Neural progenitor cell (in vitro differentiated cells): ENCODE measurements around the gene NUDT5. TPM values are rescaled to one million over a fixed set of nuclear protein-coding genes. Genes with fewer than 3 reads are reported as not detected.
"Not testable (repeated sequence)": the region's sequence is repeated elsewhere in the genome, so short reads cannot be mapped to it uniquely, and the experiment has no call there.

Source experiments
- DNase-seq: peaks from one replicate; pipeline ENCODE4 v3.0.0-alpha.2; 2016; ENCODE audit warnings: low spot score
- H2AFZ ChIP-seq: fragments of 200-600 bp; sonication (generic); replicated peaks from 2 replicates; pipeline ENCODE4 v1.6.1; 2016; ENCODE audit warnings: antibody characterized with exemption
- H3F3A ChIP-seq: fragments of 200-600 bp; sonication (generic); 2 replicates; pipeline ENCODE4 v1.6.1; 2016; ENCODE audit warnings: antibody characterized with exemption, low read depth
- H3K27ac ChIP-seq: fragments of 200-600 bp; sonication (generic); 2 replicates; pipeline ENCODE4 v1.5.1; 2016; ENCODE audit warnings: mild to moderate bottlenecking
- H3K27me3 ChIP-seq: fragments of 200-600 bp; sonication (generic); 2 replicates; pipeline ENCODE4 v1.6.1; 2016; ENCODE audit warnings: mild to moderate bottlenecking, moderate library complexity
- H3K36me3 ChIP-seq: fragments of 200-600 bp; sonication (generic); 2 replicates; pipeline ENCODE4 v1.5.1; 2016
- H3K4me1 ChIP-seq: fragments of 200-600 bp; sonication (generic); 2 replicates; pipeline ENCODE4 v1.6.1; 2016; ENCODE audit warnings: mixed run types
- H3K4me2 ChIP-seq: fragments of 200-600 bp; sonication (generic); 2 replicates; pipeline ENCODE4 v1.6.1; 2016
- H3K4me3 ChIP-seq: fragments of 200-600 bp; sonication (generic); 2 replicates; pipeline ENCODE4 v1.5.1; 2016
- H3K79me2 ChIP-seq: fragments of 200-600 bp; sonication (generic); 2 replicates; pipeline ENCODE4 v1.6.1; 2016; ENCODE audit warnings: low read depth
- H3K9ac ChIP-seq: fragments of 200-600 bp; sonication (generic); 2 replicates; pipeline ENCODE4 v1.6.1; 2016
- H3K9me3 ChIP-seq: fragments of 200-600 bp; sonication (generic); 2 replicates; pipeline ENCODE4 v1.5.1; 2016; ENCODE audit warnings: low read depth
- H4K20me1 ChIP-seq: fragments of 200-600 bp; sonication (generic); 2 replicates; pipeline ENCODE4 v1.6.1; 2016; ENCODE audit warnings: low read depth
- H3K27ac Mint-ChIP-seq: 3 replicates; pipeline ENCODE4 v1.8.0; 2021; ENCODE audit warnings: mixed read lengths
- H3K27me3 Mint-ChIP-seq: 2 replicates; pipeline ENCODE4 v1.8.0; 2022; ENCODE audit warnings: low read depth, mild to moderate bottlenecking, inconsistent platforms, moderate library complexity, mixed read lengths; ENCODE audit not compliant: insufficient read depth
- H3K36me3 Mint-ChIP-seq: 3 replicates; pipeline ENCODE4 v1.8.0; 2021; ENCODE audit warnings: mixed read lengths
- H3K4me1 Mint-ChIP-seq: 3 replicates; pipeline ENCODE4 v1.8.0; 2021; ENCODE audit warnings: mixed read lengths
- H3K4me3 Mint-ChIP-seq: 3 replicates; pipeline ENCODE4 v1.8.0; 2021; ENCODE audit warnings: mild to moderate bottlenecking, moderate library complexity, mixed read lengths
- H3K9me3 Mint-ChIP-seq: 3 replicates; pipeline ENCODE4 v1.8.0; 2020; ENCODE audit warnings: mixed read lengths
- EZH2 ChIP-seq: fragments of 200-600 bp; sonication (generic); IDR thresholded peaks from 2 replicates; pipeline ENCODE4 v1.6.1; 2017; ENCODE audit warnings: antibody characterized with exemption, mild to moderate bottlenecking, moderate library complexity
- EZH2phosphoT487 ChIP-seq: fragments of 200-600 bp; sonication (generic); IDR thresholded peaks from 2 replicates; pipeline ENCODE4 v1.6.1; 2017; ENCODE audit warnings: antibody characterized with exemption
- total RNA-seq: library from RNA; depleted of rRNA; stranded (reverse); fragments of >200 nt; gene quantifications from 2 replicates; pipeline ENCODE4 v1.2.3, GENCODE V29; 2015; ENCODE audit warnings: low replicate concordance
- TF ChIP-seq, protein P1 (sequence below): fragments of 200-600 bp; sonication (generic); IDR thresholded peaks from 2 replicates; pipeline ENCODE4 v1.5.1; 2017; ENCODE audit warnings: antibody characterized with exemption, mild to moderate bottlenecking

The NUDT5 gene
- total RNA-seq, 1 donor from 2014 or later: 85.0 TPM

DNA sequence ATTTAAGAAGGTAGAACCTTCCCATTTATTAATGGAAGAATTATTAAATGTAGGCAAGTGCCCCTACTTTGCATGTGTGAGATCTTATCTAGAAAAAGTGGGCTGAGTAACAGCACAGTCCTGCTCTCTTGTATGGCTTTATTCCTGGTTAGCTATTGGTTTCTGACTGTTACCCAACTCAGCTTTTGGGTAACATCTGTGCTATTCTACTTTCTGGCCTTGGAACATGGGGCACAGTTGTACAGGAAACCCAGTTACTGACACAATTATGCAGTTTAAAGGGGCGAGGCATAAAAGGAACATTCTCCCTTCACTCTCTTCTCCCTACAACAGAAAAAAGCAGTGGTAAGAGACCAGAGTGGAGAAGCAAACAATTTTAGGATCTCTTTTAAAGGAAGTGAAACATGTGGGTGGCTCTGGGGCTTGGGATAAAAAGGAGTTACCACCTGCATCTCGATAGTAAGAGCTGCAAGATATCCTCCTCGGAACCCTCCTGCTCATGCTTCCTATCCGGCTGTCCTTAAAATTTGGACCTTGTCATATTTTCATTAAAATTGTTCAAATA is 16.0 kb downstream of the NUDT5 start:
- Histone ChIP-seq H3K36me3 (no peaks in the 10 kb centered on the region), H3F3A (peaks cover 4% of the 10 kb centered on the region), H3K79me2 (no peaks in the 10 kb centered on the region), H3K27me3 (no peaks in the 10 kb centered on the region), H3K4me1 (no peaks in the 10 kb centered on the region), H3K4me2 (no peak overlapping the region), H2AFZ (no peak overlapping the region), H4K20me1 (no peaks in the 10 kb centered on the region), H3K9me3 (no peaks in the 10 kb centered on the region), H3K4me3 (no peak overlapping the region), H3K27ac (no peak overlapping the region), H3K9ac (no peak overlapping the region)
- no peak for DNase-seq
- no peak overlapping the region for H3K27ac Mint-ChIP-seq
- no peaks in the 10 kb centered on the region for H3K9me3 Mint-ChIP-seq
- H3K27me3 Mint-ChIP-seq: peaks cover 2% of the 10 kb centered on the region
- H3K36me3 Mint-ChIP-seq: peaks cover 8% of the 10 kb centered on the region
- TF ChIP-seq EZH2phosphoT487 (no peak), EZH2 (no peak)
- TF ChIP-seq, protein P1, sequence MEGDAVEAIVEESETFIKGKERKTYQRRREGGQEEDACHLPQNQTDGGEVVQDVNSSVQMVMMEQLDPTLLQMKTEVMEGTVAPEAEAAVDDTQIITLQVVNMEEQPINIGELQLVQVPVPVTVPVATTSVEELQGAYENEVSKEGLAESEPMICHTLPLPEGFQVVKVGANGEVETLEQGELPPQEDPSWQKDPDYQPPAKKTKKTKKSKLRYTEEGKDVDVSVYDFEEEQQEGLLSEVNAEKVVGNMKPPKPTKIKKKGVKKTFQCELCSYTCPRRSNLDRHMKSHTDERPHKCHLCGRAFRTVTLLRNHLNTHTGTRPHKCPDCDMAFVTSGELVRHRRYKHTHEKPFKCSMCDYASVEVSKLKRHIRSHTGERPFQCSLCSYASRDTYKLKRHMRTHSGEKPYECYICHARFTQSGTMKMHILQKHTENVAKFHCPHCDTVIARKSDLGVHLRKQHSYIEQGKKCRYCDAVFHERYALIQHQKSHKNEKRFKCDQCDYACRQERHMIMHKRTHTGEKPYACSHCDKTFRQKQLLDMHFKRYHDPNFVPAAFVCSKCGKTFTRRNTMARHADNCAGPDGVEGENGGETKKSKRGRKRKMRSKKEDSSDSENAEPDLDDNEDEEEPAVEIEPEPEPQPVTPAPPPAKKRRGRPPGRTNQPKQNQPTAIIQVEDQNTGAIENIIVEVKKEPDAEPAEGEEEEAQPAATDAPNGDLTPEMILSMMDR: no peak
- no peak overlapping the region for H3K4me3 Mint-ChIP-seq
- H3K4me1 Mint-ChIP-seq: no peaks in the 10 kb centered on the region

DNA sequence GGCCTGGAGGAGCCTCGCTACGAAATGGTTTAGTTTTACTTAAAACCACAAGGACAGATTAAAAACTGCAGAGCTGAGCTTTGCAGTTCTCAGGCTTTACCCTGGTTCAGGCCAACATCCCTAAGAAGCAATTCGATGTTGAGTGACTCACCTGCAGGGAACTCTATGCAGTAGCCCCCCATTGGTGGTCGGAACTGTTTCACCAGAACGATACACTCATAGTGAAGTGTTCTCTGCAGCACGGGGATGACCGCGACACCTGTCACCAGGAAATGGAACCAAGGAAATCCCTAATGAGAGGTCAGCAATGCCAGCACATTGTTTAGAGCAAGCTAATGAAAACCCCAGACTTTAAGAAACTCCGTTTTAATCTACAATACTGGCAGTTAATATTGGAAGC is 18.0 kb downstream of the NUDT5 start:
- H4K20me1 ChIP-seq: no peaks in the 10 kb centered on the region
- H3K9ac ChIP-seq: no peak overlapping the region
- H3K4me2 ChIP-seq: no peak overlapping the region
- Mint-ChIP-seq H3K4me3 (no peak overlapping the region), H3K9me3 (no peaks in the 10 kb centered on the region), H3K36me3 (peaks cover 9% of the 10 kb centered on the region), H3K27ac (no peak overlapping the region), H3K27me3 (peaks cover 2% of the 10 kb centered on the region), H3K4me1 (no peaks in the 10 kb centered on the region)
- H3K27ac ChIP-seq: no peak overlapping the region
- H3F3A ChIP-seq: peaks cover 4% of the 10 kb centered on the region
- DNase-seq: no peak
- no peaks in the 10 kb centered on the region for H3K36me3 ChIP-seq
- H3K9me3 ChIP-seq: no peaks in the 10 kb centered on the region
- no peaks in the 10 kb centered on the region for H3K27me3 ChIP-seq
- no peaks in the 10 kb centered on the region for H3K79me2 ChIP-seq
- H2AFZ ChIP-seq: no peak overlapping the region
- H3K4me3 ChIP-seq: no peak overlapping the region
- no peak for TF ChIP-seq EZH2phosphoT487
- no peak for TF ChIP-seq EZH2
- TF ChIP-seq, protein P1: no peak
- H3K4me1 ChIP-seq: no peaks in the 10 kb centered on the region

DNA sequence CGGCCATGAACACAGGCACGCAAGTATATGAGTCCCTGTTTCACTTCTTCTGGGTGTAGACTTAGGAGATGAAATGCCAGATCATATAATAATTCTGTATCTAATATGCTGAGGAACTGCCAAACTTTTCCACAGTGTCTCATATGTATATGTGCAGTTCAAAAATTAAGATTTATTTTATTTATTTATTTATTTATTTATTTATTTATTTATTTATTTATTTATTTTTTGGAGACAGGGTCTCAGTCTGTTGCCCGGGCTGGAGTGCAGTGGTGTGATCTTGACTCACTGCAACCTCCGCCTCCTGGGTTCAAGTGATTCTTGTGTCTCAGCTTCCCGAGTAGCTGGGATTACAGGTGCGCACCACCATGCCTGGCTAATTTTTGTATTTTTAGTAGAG is 24.2 kb downstream of the NUDT5 start:
- not testable (repeated sequence) for H3F3A ChIP-seq, H3K9me3 ChIP-seq, H3K27ac Mint-ChIP-seq, H3K4me3 ChIP-seq, H3K27ac ChIP-seq, H3K36me3 ChIP-seq, H3K4me3 Mint-ChIP-seq, DNase-seq, H3K4me2 ChIP-seq, H3K79me2 ChIP-seq, H3K27me3 Mint-ChIP-seq, H2AFZ ChIP-seq, H3K27me3 ChIP-seq, H4K20me1 ChIP-seq, H3K9me3 Mint-ChIP-seq, H3K4me1 Mint-ChIP-seq, H3K4me1 ChIP-seq, H3K9ac ChIP-seq
- H3K36me3 Mint-ChIP-seq: peaks cover 26% of the 10 kb centered on the region

DNA sequence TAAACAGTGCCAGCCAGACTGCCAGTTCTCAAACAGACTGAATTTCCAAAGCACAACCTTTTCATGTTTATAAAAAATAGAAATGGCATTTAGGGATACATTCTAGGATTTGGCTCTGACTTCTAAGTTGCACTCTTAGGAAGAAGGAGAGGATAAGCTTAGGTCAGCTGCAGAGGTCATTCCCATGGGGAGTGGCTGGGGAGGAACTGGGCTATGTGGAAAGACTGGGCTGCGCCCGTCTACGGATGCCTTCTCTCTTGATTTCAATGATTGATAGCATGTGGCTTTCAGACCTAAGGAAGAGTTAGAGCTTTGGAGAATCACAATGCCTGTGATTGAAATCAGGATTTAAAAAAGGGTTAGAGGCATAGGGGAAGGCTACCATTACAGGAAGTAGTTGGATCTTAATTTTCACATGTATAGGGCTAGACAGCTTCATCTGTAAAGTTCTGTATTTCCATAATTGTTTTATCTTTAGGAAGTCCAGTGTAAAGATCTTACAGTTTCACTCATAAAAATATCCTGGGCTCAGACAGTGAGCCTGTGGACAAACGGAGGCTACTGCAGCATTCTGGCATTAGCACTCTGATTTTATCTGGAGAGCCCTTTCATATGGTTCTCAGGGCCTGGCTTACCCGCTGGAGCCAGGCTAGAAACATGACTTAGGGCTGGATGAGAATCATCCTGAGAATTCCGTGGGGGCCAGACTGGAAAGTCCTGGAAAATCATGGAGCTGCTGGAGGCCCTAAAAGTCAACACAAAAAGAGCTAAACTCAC is 29.5 kb downstream of the NUDT5 start:
- Histone ChIP-seq H4K20me1 (no peaks in the 10 kb centered on the region), H3K36me3 (no peaks in the 10 kb centered on the region), H3K4me1 (no peaks in the 10 kb centered on the region), H3K27me3 (no peaks in the 10 kb centered on the region), H3K9me3 (no peaks in the 10 kb centered on the region), H3K4me2 (no peak overlapping the region), H3F3A (peaks cover 3% of the 10 kb centered on the region), H3K27ac (no peak overlapping the region), H3K9ac (no peak overlapping the region), H3K4me3 (no peak overlapping the region), H3K79me2 (no peaks in the 10 kb centered on the region), H2AFZ (no peak overlapping the region)
- TF ChIP-seq EZH2 (no peak), EZH2phosphoT487 (no peak)
- TF ChIP-seq, protein P1: no peak
- Mint-ChIP-seq H3K36me3 (peaks cover 26% of the 10 kb centered on the region), H3K27me3 (no peaks in the 10 kb centered on the region), H3K4me3 (no peak overlapping the region), H3K4me1 (no peaks in the 10 kb centered on the region), H3K27ac (no peak overlapping the region), H3K9me3 (no peaks in the 10 kb centered on the region)
- no peak for DNase-seq
